ENCODE data around the gene PLPP4.

The PLPP4 gene

GRCh38 chr10:120578890-120579289 lies 121.9 kb downstream of the PLPP4 start:
- no peak overlapping the region for H3K4me3 ChIP-seq (ENCODE audit: low read depth in 1 of 2, low read length in 1 of 2)
- H3K36me3 ChIP-seq = no peaks in the 10 kb centered on the region
- H3K9me3 ChIP-seq = no peaks in the 10 kb centered on the region
- H3K27ac ChIP-seq = no peak overlapping the region
- no peak for TF ChIP-seq CTCF (IDR thresholded peaks at IDR 0.05)
- no peaks in the 10 kb centered on the region for H3K4me1 ChIP-seq (ENCODE audit: control insufficient read depth in 1 of 2, insufficient read depth in 1 of 2, low read depth in 1 of 2, low read length in 1 of 2)
- no peaks in the 10 kb centered on the region for H3K27me3 ChIP-seq

- Histone ChIP-seq H3K9me3 (no peaks in the 10 kb centered on the region), H3K4me3 (ENCODE audit: low read depth in 1 of 2, low read length in 1 of 2) (no peak overlapping the region), H3K27me3 (no peaks in the 10 kb centered on the region), H3K36me3 (no peaks in the 10 kb centered on the region), H3K4me1 (ENCODE audit: control insufficient read depth in 1 of 2, insufficient read depth in 1 of 2, low read depth in 1 of 2, low read length in 1 of 2) (no peaks in the 10 kb centered on the region), H3K27ac (no peak overlapping the region)
- no peak for TF ChIP-seq CTCF (IDR thresholded peaks at IDR 0.05)
Observed at GRCh38 chr10:120580918-120581895, 124.2 kb downstream of the PLPP4 start.

- H3K4me1 ChIP-seq (ENCODE audit: control insufficient read depth in 1 of 2, insufficient read depth in 1 of 2, low read depth in 1 of 2, low read length in 1 of 2) = no peaks in the 10 kb centered on the region
- H3K9me3 ChIP-seq = no peaks in the 10 kb centered on the region
- no peak overlapping the region for H3K27ac ChIP-seq
- no peak for TF ChIP-seq CTCF (IDR thresholded peaks at IDR 0.05)
- no peak overlapping the region for H3K4me3 ChIP-seq (ENCODE audit: low read depth in 1 of 2, low read length in 1 of 2)
- H3K36me3 ChIP-seq = no peaks in the 10 kb centered on the region
- H3K27me3 ChIP-seq = no peaks in the 10 kb centered on the region
Observed at GRCh38 chr10:120582753-120583152, 125.7 kb downstream of the PLPP4 start.

GRCh38 chr10:120583424-120584108 lies 126.5 kb downstream of the PLPP4 start:
- Histone ChIP-seq H3K4me1 (ENCODE audit: control insufficient read depth in 1 of 2, insufficient read depth in 1 of 2, low read depth in 1 of 2, low read length in 1 of 2) (no peaks in the 10 kb centered on the region), H3K9me3 (no peaks in the 10 kb centered on the region), H3K36me3 (no peaks in the 10 kb centered on the region), H3K27ac (no peak overlapping the region), H3K27me3 (no peaks in the 10 kb centered on the region), H3K4me3 (ENCODE audit: low read depth in 1 of 2, low read length in 1 of 2) (no peak overlapping the region)
- TF ChIP-seq CTCF (IDR thresholded peaks at IDR 0.05) = no peak

- no peaks in the 10 kb centered on the region for H3K9me3 ChIP-seq
- H3K36me3 ChIP-seq = no peaks in the 10 kb centered on the region
- no peak overlapping the region for H3K27ac ChIP-seq
- H3K27me3 ChIP-seq = no peaks in the 10 kb centered on the region
- H3K4me3 ChIP-seq (ENCODE audit: low read depth in 1 of 2, low read length in 1 of 2) = no peak overlapping the region
- TF ChIP-seq CTCF (IDR thresholded peaks at IDR 0.05) = no peak
- no peaks in the 10 kb centered on the region for H3K4me1 ChIP-seq (ENCODE audit: control insufficient read depth in 1 of 2, insufficient read depth in 1 of 2, low read depth in 1 of 2, low read length in 1 of 2)
Observed at GRCh38 chr10:120584786-120585185, 127.8 kb downstream of the PLPP4 start.
